Measurements from ENCODE around the gene PDRG1.
"Not testable (repeated sequence)": the region's sequence is repeated elsewhere in the genome, so short reads cannot be mapped to it uniquely, and the experiment has no call there.

Gene PDRG1

DNA sequence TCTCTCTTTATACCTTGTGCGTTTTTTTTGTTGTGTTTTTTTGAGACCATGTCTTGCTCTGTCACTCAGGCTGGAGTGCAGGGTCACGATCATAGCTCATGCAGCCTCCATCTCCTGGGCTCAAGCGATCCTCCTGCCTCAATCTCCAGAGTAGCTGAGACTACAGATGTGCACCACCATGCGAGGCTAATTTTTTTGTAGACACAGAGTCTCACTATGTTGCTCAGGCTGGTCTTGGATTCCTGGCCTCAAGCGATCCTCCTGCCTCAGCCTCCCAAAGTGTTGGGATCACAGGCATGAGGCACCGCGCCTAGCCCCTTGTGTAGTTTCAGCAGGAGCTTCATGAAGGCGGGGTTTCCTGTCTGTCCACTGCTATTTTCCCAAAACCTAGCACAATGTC is 27.3 kb downstream of the PDRG1 start:
- peaks cover 55% of the 10 kb centered on the region for H3K27me3 ChIP-seq (replicated peaks; ENCODE audit: control insufficient read depth, insufficient read depth, low read length)
- H3K36me3 ChIP-seq (ENCODE audit: control insufficient read depth, insufficient read depth, low read length, severe bottlenecking), result no peaks in the 10 kb centered on the region
- no peak for DNase-seq (ENCODE audit: low read depth)
- H3K9me3 ChIP-seq (ENCODE audit: control insufficient read depth, low read length), result no peaks in the 10 kb centered on the region
- H3K4me1 ChIP-seq (ENCODE audit: control insufficient read depth, insufficient read depth, low read length), result no peaks in the 10 kb centered on the region
- no peak overlapping the region for H3K9ac ChIP-seq (ENCODE audit: low read length)
- H3K4me3 ChIP-seq (ENCODE audit: low read length), result no peak overlapping the region

DNA sequence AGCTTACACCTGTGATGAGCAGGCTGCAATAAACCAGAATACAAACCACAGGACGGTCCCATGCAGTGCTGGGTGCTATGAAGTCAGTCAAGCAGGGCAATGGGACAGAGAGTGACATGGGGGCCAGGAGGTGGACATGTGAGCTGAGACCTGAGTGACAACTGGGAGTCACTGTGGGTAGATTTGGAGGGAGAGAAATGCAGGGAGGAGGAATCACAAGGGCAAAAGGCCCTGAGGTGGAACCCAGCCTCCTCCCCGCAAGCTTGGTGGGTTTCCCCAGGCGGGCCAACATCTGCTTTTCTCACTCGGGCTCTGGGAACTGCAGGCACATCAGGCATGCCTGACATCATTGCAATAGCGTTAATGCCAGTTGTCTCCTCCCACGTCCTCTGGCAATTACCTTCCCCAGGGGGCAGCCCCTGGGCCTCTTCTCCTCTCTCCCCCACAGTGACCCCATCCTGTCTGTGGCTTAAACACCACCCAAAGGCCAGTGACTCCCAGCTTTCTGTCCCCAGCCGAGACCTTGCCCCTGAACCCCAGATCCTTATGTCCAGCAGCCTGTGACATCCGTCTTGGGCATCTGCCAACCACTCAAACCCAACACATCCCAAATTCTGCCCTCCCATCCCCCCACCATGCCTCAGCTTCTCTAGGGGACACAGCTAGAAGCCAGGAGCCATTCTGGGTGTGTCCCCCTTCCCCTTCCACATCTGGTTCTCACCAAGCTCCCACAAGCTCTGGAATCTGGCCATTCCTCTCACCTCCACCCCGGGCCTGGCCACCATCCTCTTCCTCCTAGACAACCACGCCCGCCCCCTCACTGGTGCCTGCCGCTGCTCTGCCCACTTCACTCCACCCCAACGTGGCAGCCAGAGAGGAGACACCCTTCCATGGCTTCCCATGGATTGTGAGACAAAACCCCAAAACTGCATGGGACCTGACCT is 28.2 kb downstream of the PDRG1 start:
- Histone ChIP-seq H3K36me3 (ENCODE audit: control insufficient read depth, insufficient read depth, low read length, severe bottlenecking) (no peaks in the 10 kb centered on the region), H3K9me3 (ENCODE audit: control insufficient read depth, low read length) (no peaks in the 10 kb centered on the region), H3K27me3 (replicated peaks; ENCODE audit: control insufficient read depth, insufficient read depth, low read length) (peaks cover 61% of the 10 kb centered on the region), H3K4me3 (ENCODE audit: low read length) (no peak overlapping the region), H3K4me1 (ENCODE audit: control insufficient read depth, insufficient read depth, low read length) (no peaks in the 10 kb centered on the region), H3K9ac (ENCODE audit: low read length) (no peak overlapping the region)
- no peak for DNase-seq (ENCODE audit: low read depth)

DNA sequence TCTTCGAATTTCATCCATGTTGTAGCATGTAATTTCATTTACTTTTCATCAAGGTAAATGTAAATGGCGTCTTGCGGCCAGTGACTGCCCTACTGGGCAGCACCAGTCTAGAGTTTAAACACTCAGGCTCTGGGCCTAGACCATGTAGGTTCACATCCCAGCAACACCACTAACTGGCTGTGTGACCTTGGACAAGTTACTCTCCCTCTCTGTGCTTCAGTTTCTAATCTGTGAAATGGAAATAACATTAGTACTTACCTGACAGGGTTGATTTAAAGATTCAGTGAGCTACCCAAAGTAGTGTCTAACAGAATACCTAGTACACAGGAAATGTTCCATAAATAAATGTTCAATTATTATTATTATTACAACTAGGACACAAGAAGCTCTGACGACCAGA is 29.3 kb downstream of the PDRG1 start:
- H3K4me1 ChIP-seq (ENCODE audit: control insufficient read depth, insufficient read depth, low read length), result no peaks in the 10 kb centered on the region
- H3K36me3 ChIP-seq (ENCODE audit: control insufficient read depth, insufficient read depth, low read length, severe bottlenecking), result no peaks in the 10 kb centered on the region
- H3K4me3 ChIP-seq (ENCODE audit: low read length), result no peak overlapping the region
- no peak for DNase-seq (ENCODE audit: low read depth)
- no peak overlapping the region for H3K9ac ChIP-seq (ENCODE audit: low read length)
- H3K9me3 ChIP-seq (ENCODE audit: control insufficient read depth, low read length), result no peaks in the 10 kb centered on the region
- peaks cover 67% of the 10 kb centered on the region for H3K27me3 ChIP-seq (replicated peaks; ENCODE audit: control insufficient read depth, insufficient read depth, low read length)

DNA sequence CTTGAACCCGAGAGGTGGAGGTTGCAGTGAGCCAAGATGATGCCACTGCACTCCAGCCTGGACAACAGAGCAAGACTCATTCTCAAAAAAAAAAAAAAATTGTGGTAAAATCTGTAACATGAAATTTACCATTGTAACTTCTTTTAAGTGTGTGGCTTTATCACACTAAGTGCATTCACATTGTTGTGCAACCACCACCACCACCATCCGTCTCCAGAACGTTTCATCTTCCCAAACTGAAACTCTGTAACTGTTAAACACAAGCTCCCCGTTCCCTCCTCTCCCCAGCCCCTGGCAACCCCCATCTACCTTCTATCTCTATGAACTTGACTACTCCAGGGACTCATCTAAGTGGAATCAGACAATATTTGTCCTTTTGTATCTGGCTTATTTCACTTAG is 29.7 kb downstream of the PDRG1 start:
- Histone ChIP-seq H3K4me3 (ENCODE audit: low read length) (no peak overlapping the region), H3K36me3 (ENCODE audit: control insufficient read depth, insufficient read depth, low read length, severe bottlenecking) (no peaks in the 10 kb centered on the region), H3K4me1 (ENCODE audit: control insufficient read depth, insufficient read depth, low read length) (no peaks in the 10 kb centered on the region), H3K9ac (ENCODE audit: low read length) (no peak overlapping the region), H3K9me3 (ENCODE audit: control insufficient read depth, low read length) (no peaks in the 10 kb centered on the region), H3K27me3 (replicated peaks; ENCODE audit: control insufficient read depth, insufficient read depth, low read length) (peaks cover 68% of the 10 kb centered on the region)
- no peak for DNase-seq (ENCODE audit: low read depth)

DNA sequence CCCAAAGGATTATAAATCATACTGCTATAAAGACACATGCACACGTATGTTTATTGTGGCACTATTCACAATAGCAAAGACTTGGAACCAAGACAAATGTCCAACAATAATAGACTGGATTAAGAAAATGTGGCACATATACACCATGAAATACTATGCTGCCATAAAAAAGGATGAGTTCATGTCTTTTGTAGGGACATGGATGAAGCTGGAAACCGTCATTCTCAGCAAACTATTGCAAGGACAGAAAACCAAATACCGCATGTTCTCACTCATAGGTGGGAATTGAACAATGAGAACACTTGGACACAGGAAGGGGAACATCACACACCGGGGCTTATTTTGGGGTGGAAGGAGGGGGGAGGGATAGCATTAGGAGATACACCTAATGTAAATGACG is 30.4 kb downstream of the PDRG1 start:
- H3K27me3 ChIP-seq (replicated peaks; ENCODE audit: control insufficient read depth, insufficient read depth, low read length), result peaks cover 73% of the 10 kb centered on the region
- DNase-seq (ENCODE audit: low read depth); H3K36me3 ChIP-seq (ENCODE audit: control insufficient read depth, insufficient read depth, low read length, severe bottlenecking); H3K9me3 ChIP-seq (ENCODE audit: control insufficient read depth, low read length); H3K4me1 ChIP-seq (ENCODE audit: control insufficient read depth, insufficient read depth, low read length); H3K9ac ChIP-seq (ENCODE audit: low read length); H3K4me3 ChIP-seq (ENCODE audit: low read length): not testable (repeated sequence)

DNA sequence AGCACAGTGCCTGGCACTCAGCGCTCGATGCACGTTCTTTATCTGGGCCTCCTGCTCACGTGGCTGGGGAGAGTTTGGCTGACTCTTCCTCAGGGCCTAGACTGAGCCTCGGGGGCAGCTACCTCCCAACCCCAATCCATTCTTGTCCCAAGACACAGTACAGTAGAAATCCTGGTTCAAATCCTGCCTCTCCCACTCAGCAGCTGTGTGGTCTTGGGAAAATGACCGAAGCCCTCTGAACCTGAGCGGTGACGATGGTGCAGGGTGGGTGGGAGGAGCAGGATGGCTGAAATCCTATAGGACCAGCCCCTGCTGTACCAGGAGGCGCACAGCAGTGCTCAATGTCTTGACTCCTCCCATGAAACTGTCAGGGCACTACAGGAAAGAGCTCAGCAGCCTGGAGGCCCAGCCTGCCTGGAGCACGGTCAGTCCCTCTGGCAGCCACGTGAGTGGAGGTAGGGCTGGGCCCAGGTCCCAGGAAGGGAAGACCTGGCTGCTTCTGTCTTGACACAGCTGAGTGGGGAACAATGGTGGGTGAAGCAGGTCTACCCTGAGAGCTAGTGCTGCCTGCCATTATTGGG is 31.5 kb downstream of the PDRG1 start:
- H3K36me3 ChIP-seq (ENCODE audit: control insufficient read depth, insufficient read depth, low read length, severe bottlenecking), result no peaks in the 10 kb centered on the region
- H3K9me3 ChIP-seq (ENCODE audit: control insufficient read depth, low read length), result no peaks in the 10 kb centered on the region
- no peaks in the 10 kb centered on the region for H3K4me1 ChIP-seq (ENCODE audit: control insufficient read depth, insufficient read depth, low read length)
- no peak overlapping the region for H3K4me3 ChIP-seq (ENCODE audit: low read length)
- no peak overlapping the region for H3K9ac ChIP-seq (ENCODE audit: low read length)
- no peak for DNase-seq (ENCODE audit: low read depth)
- peaks cover 70% of the 10 kb centered on the region for H3K27me3 ChIP-seq (replicated peaks; ENCODE audit: control insufficient read depth, insufficient read depth, low read length)

DNA sequence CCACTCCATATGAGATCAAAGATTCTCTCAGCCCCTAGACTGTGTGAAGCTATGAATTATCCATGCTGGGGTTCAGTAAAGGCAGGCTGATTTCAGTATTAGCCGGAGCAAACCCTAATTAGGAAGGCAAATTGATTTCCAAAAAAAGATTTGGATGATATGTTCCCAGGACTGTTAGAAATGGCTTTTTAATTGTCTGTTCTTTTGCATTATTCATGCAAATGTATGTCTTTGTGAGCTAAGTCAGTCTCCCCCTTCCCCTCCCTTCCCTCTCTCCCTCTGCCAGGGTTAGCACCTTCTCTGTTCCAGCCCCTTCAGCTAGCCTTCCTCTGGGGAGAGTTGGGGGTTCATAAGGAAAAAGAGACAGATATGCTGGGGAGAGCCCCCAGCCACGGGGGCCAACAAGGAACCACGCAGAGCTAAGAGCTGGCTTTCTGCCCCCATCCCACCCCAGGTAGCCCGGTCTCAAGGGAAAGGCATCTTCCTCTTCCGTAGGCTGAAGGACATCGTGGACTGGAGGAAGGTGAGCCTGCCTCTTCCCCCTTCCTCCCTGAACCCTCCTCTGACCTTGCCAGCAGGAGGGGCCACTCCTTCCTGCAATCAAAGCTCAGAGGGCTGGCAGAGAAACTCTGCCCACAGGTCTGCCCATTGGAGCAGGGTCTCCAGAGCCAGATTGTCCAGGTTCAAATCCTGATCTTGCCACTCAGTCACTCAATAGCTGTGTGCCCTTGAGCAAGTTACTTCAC is 32.3 kb downstream of the PDRG1 start:
- H3K27me3 ChIP-seq (replicated peaks; ENCODE audit: control insufficient read depth, insufficient read depth, low read length), result peaks cover 67% of the 10 kb centered on the region
- no peak overlapping the region for H3K9ac ChIP-seq (ENCODE audit: low read length)
- no peaks in the 10 kb centered on the region for H3K36me3 ChIP-seq (ENCODE audit: control insufficient read depth, insufficient read depth, low read length, severe bottlenecking)
- H3K9me3 ChIP-seq (ENCODE audit: control insufficient read depth, low read length), result no peaks in the 10 kb centered on the region
- H3K4me1 ChIP-seq (ENCODE audit: control insufficient read depth, insufficient read depth, low read length), result no peaks in the 10 kb centered on the region
- no peak for DNase-seq (ENCODE audit: low read depth)
- no peak overlapping the region for H3K4me3 ChIP-seq (ENCODE audit: low read length)

DNA sequence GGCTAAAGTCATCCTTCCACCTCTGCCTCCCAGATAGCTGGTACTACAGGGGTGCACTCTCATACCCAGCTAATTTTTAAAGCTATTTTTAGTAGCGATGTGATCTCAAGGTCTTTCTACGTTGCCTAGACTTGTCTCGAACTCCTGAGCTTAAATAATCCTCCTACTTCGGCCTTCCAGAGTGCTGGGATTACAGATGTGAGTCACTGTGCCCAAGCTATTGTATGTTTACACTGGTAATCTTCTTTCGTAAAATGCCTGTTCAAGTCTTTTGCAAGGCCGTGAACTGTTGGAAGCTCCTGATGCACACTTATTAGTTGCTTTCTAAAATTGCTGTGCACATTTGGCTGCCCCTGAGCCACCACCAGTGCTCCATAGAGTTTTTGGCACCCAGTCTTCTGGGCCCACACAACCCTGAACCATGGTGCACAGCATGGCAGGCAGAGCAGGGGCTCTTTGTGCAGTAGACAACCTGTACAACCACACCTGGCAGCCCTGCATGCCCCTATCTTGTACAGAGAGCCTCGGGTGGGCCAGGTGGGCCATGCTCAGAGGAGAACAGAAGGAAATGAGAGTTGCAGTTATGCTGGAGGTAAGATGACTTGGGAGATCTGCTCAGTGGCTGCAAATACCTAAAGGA is 33.3 kb downstream of the PDRG1 start:
- H3K36me3 ChIP-seq (ENCODE audit: control insufficient read depth, insufficient read depth, low read length, severe bottlenecking), result no peaks in the 10 kb centered on the region
- peaks cover 66% of the 10 kb centered on the region for H3K27me3 ChIP-seq (replicated peaks; ENCODE audit: control insufficient read depth, insufficient read depth, low read length)
- H3K9me3 ChIP-seq (ENCODE audit: control insufficient read depth, low read length), result no peaks in the 10 kb centered on the region
- no peak overlapping the region for H3K9ac ChIP-seq (ENCODE audit: low read length)
- H3K4me3 ChIP-seq (ENCODE audit: low read length), result no peak overlapping the region
- H3K4me1 ChIP-seq (ENCODE audit: control insufficient read depth, insufficient read depth, low read length), result no peaks in the 10 kb centered on the region
- peak; percentile 3 for DNase-seq (ENCODE audit: low read depth)

DNA sequence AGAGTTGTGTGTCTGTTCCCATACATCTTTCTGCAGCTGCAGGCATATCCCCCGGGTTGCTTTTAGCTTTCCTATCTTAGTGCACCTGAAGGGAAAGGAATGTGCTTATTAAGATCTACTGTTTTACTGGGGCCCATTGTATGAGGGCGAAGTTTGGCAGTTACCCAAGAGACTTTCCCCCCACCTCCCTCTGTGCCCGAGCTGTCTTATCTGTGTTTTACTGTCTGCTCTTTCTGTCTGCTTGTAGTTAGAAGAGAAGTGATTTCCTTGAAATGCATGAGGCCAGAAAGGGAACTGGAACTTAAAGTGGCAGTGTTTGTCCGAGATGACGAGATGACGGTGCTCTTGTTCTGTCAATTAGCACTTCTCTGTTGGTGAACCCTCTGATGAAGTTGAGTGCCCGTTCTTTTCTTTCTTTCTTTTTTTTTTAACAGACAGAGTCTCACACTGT is 33.9 kb downstream of the PDRG1 start:
- not testable (repeated sequence) for H3K4me3 ChIP-seq (ENCODE audit: low read length); DNase-seq (ENCODE audit: low read depth); H3K9me3 ChIP-seq (ENCODE audit: control insufficient read depth, low read length); H3K36me3 ChIP-seq (ENCODE audit: control insufficient read depth, insufficient read depth, low read length, severe bottlenecking); H3K4me1 ChIP-seq (ENCODE audit: control insufficient read depth, insufficient read depth, low read length); H3K9ac ChIP-seq (ENCODE audit: low read length)
- H3K27me3 ChIP-seq (replicated peaks; ENCODE audit: control insufficient read depth, insufficient read depth, low read length), result peaks cover 66% of the 10 kb centered on the region

DNA sequence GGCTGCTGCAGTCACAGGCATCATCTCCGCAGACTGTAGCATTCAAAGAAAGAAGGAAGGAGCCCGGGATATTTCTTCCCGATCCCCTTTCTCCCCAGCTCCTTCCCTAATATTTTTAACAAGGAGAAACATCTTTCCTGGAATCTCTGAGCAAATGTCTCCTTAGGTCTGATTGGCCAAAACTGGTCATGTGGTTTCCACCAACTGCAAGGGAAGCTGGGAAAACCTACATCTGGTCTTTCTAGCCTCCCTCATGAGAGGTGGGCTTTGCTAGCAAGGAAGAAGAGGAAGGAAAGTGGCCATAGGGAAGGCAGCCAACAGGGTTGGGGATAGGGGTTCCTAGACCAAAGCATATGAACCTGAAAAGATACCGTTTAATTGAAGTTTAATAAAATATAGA is 35.1 kb downstream of the PDRG1 start:
- DNase-seq (ENCODE audit: low read depth), result no peak
- Histone ChIP-seq H3K36me3 (ENCODE audit: control insufficient read depth, insufficient read depth, low read length, severe bottlenecking) (no peaks in the 10 kb centered on the region), H3K27me3 (replicated peaks; ENCODE audit: control insufficient read depth, insufficient read depth, low read length) (peaks cover 69% of the 10 kb centered on the region), H3K9ac (ENCODE audit: low read length) (no peak overlapping the region), H3K4me1 (ENCODE audit: control insufficient read depth, insufficient read depth, low read length) (no peaks in the 10 kb centered on the region), H3K9me3 (ENCODE audit: control insufficient read depth, low read length) (no peaks in the 10 kb centered on the region), H3K4me3 (ENCODE audit: low read length) (no peak overlapping the region)
